GM19324 (cell line): Measurements from ENCODE around the gene SLC39A9.
"Not testable (repeated sequence)": the region's sequence is repeated elsewhere in the genome, so short reads cannot be mapped to it uniquely, and the experiment has no call there.

Experiments
- ATAC-seq: cut with Tn5 transposase; IDR thresholded peaks from one replicate; pipeline ENCODE4 v1.9.1; 2021; ENCODE audit warnings: mild to moderate bottlenecking, moderate library complexity; ENCODE audit not compliant: unreplicated experiment, low FRiP score

SLC39A9 gene

GRCh38 chr14:69471916-69472315 lies 73.4 kb downstream of the SLC39A9 start:
- ATAC-seq: no peak

GRCh38 chr14:69473260-69473659 lies 74.8 kb downstream of the SLC39A9 start:
- ATAC-seq: no peak

DNA sequence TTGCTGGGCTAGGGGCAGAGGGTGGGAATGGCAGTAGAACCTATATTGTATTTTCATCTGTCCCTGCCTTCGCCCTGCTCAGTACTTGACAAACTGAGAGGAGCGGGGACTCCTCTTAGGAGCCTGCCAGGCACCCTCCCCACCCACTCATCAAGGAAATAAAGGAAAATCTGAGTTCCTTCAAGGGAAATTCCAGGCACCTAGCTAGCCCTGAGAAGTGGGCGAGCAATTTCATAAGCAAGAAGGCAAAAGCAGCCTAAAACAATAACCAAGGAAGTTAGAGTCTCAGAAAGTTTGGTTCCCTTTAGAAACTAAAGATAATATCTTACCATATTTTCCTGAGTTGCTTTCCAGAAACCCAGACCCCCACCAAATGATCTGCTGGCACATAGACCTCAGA lies 75.5 kb downstream of the SLC39A9 start:
- ATAC-seq: no peak

DNA sequence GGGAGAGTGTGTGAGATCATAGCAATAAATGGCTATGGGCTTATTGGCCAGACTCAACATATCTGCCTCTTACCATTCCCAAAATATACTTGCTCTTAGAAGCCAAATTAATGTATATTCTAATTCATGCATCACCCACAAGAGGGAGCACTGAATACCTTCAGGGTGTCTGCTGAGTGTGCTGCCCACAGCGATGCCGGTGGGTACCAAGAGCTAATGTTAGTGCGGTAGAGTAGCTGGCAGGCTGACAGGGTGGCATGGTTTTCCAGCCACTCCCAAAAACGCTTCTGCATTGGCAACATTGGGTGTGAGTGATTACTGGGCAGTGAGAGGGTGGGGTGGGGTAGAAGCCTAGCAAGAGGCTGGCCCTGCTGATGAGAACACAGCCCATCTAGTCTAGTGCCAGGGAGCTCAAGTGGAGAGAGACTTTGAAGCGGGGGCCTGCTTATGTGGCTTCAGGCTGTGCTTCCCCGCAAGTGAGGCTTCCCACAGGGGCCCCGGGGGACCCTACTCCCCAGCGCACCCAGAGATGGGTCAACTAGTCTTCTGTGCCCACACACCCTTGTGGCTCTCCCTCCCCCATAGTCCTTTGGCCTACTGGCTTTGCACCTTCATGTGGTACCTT lies 76.8 kb downstream of the SLC39A9 start:
- ATAC-seq: no peak

DNA sequence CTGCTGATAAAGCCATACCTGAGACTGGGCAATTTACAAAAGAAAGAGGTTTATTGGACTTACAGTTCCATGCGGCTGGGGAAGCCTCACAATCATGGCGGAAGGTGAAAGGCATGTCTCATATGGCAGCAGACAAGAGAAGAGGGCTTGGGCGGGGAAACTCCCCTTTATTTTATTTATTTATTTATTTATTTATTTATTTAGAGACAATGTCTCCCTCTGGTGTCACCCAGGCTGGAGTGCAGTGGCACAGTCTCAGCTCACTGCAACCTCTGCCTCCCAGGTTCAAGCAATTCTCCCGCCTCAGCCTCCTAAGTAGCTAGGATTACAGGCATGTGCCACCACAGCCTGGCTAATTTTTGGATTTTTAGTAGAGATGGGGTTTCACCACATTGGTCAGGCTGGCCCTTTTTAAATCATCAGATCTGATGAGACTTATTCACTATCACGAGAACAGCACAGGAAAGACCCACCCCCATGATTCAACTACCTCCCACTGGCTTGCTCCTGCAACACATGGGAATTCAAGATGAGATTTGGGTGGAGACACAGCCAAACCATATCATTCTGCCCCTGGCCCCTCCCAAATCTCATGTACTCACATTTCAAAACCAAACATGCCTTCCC lies 78.4 kb downstream of the SLC39A9 start:
- not testable (repeated sequence) for ATAC-seq

DNA sequence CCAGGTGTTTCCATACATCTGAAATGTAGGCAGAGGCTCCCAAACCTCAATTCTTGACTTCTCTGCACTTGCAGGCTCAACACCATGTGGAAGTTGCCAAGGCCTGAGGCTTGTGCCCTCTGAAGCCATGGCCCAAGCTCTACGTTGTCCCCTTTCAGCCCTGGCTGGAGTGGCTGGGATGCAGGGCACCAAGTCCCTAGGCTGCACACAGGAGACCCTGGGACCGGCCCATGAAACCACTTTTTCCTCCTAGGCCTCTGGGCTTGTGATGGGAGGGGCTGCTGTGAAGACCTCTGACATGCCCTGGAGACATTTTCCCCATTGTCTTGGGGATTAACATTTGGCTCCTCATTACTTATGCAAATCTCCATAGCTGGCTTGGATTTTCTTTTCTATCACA lies 79.6 kb downstream of the SLC39A9 start:
- ATAC-seq: not testable (repeated sequence)

DNA sequence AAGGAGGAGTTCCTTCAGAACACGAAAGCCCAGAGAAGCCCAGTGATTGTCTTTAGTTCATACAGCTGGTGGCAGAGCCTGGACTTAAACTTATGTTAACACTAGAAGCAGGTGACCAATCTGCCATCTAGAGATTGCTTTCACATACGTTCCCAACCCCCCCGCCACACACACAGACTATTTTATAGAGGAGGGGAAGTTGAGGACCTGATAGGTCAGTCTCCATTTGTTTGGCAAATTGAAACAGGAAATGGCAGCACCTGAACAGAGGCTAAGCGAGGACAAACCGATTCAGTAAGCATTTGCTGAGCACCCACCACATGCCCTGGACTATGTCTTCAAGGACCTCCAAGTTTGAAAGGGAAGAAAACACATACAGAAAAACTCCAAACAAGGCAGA lies 81.2 kb downstream of the SLC39A9 start:
- no peak for ATAC-seq

GRCh38 chr14:69480136-69480535 lies 81.6 kb downstream of the SLC39A9 start:
- no peak for ATAC-seq

DNA sequence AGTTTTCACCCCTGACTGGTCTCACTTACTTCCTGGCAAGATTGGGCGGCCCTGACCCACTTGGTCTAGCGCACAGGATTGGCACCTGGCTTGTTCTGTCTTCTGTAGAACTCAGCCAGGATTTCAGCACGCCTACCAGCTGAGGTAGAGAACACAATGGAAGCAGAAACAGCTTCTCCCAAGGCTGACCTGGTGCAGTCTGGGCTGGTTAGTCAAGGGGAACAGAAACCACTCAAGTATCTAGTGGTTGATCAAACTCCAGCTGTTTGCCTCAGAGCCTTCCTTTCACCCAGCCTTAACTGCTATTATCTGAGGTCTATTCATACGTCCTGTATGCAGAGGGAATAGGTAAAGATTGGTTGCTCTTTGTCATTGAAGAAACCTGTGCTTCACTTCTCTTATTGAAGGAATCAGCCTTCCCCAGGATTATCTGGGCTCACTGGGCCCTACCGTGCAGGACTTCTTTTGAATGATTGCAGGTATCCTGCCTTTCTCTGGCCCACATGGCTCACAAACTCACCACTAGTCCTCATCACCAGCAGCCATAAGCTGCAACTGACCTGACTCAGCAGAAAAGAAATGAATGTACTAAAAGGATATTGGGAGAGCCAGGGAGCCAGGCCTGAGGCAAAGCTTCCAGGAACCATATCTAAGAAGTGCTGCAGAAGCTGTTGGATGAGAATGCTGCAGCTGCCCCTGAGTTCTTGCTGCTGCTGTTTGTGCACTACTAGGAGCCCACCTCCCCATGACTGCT lies 83.5 kb downstream of the SLC39A9 start:
- peak; percentile 84 for ATAC-seq

DNA sequence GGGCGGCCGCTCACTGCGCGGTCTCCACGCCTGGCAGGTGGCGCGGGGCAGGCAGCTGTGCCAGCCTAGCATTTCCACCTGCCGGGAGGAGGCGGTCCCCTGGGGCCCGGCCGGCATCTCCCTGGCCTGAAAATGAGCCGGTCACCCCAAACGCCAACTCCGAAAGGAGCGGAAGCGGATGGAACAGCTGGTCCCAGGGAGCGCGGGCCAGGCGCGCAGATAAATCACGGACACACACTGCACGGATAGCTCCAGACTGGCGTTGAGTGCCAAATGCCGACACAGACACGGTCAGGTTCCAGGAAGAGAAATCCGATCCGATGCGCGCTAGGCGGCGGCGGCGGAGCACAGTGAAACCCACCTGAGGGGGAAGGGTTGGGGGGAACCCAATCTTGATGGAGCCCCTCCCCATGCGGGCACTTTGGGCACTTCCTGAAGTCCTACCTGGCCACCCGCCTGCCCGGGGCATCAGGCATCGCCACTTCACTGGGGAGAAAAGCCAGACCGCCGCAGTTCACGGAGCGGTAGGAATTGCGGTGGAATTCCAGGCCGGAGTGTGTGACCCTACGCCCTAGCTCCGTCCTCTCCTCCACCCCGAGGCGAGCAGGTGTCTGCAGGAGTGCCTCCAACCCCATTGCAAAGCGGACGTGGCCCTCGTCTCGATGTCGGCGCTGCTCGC lies 85.4 kb downstream of the SLC39A9 start:
- no peak for ATAC-seq

- no peak for ATAC-seq
Measured at GRCh38 chr14:69484444-69485314, 86.2 kb downstream of the SLC39A9 start, which contains the start of gene PLEKHD1. Gene PLEKHD1 (plus strand): TSS chr14:69484728. CDS start chr14:69484966, 238 bp downstream.

DNA sequence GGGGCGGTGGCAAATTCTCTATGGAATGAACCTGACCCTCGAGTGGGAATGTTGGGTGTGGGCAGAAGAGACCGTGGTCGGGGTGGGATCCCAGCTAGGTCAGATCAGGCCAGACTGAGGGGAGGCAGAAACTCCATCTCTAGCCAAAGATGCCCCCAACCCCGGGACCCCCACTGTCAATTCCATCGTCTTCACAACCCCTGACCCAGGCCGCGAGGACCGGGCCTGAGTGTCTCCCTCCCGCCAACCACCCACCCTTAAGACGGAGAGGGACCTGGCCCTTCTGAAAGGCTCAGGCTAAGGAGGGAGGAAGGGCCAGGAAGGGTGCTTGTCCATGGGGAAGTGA lies 86.8 kb downstream of the SLC39A9 start:
- no peak for ATAC-seq

- ATAC-seq: no peak
Measured at GRCh38 chr14:69485701-69486100, 87.2 kb downstream of the SLC39A9 start.

DNA sequence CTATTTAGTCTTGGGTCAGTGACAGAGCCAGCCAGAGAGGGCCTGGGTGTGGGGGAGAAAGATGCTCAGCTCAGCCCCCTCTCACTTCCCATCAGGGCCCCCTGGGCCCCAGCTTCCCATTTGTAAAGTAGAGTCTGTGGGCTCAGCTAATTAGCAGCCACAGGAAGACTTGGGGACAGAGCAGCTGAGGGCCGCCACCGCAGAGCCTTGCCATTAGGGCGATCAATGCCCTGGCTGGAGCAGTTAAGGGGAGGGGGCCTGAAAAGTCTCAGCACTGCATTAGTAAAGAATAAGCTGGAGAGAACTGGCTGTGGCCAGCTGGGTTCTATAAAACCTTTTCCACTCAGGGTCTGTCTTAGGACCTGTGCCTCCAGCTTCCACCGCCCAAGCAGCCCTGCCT lies 88.7 kb downstream of the SLC39A9 start:
- no peak for ATAC-seq

DNA sequence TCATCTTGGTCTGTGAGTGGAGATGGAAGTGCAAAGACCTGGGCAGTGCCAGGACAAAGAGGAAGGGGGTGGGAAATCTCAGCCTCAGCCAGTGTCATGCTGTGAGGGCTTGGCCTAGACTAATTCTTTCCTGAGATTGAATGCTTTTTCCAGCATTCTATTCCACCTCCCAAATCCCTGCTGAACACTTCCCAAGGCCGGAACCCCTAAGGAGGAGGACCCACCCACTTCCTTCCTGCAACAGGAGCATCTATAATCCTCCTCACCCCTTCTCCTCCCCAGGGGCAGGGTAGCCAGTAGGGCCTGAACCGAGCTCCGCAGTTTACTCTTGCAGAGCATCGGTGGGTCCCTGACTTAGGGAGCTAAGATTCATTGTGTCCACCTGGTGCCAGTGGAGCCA lies 89.3 kb downstream of the SLC39A9 start:
- no peak for ATAC-seq

GRCh38 chr14:69489495-69489894 lies 91.0 kb downstream of the SLC39A9 start:
- no peak for ATAC-seq

GRCh38 chr14:69490219-69490918 lies 91.9 kb downstream of the SLC39A9 start:
- no peak for ATAC-seq

GRCh38 chr14:69491193-69491592 lies 92.7 kb downstream of the SLC39A9 start:
- ATAC-seq: no peak

- no peak for ATAC-seq
Measured at GRCh38 chr14:69493038-69493437, 94.5 kb downstream of the SLC39A9 start.

- no peak for ATAC-seq
Measured at GRCh38 chr14:69493791-69494190, 95.3 kb downstream of the SLC39A9 start.
